ENCODE results near the gene CCND2. TPM values are rescaled to one million over a fixed set of nuclear protein-coding genes. Genes with fewer than 3 reads are reported as not detected.
"Not testable (repeated sequence)": the region's sequence is repeated elsewhere in the genome, so short reads cannot be mapped to it uniquely, and the experiment has no call there.

CCND2 gene
- polyA plus RNA-seq (ENCODE audit: insufficient read depth in 1 of 5, insufficient read length in 5 of 5, low replicate concordance in 1 of 5), result 10 to 100 TPM; 42.2 to 67.8 (median 46.4) TPM
- long read RNA-seq, donor 1, full-length matches to known transcripts, result 10 of 15 reads
- long read RNA-seq, donor 1, partial matches to known transcripts, result 5 of 15 reads
- long read RNA-seq, donor 1, other reads (novel, unspliced or antisense), result 0 of 15 reads
- long read RNA-seq, donor 2, full-length matches to known transcripts, result 6 of 6 reads
- long read RNA-seq, donor 2, partial matches to known transcripts, result 0 of 6 reads
- long read RNA-seq, donor 2, other reads (novel, unspliced or antisense), result 0 of 6 reads
- long read RNA-seq, donor 3, full-length matches to known transcripts, result 7 of 7 reads
- long read RNA-seq, donor 3, partial matches to known transcripts, result 0 of 7 reads
- long read RNA-seq, donor 3, other reads (novel, unspliced or antisense), result 0 of 7 reads
- long read RNA-seq, donor 4, full-length matches to known transcripts, result 3 of 91 reads
- long read RNA-seq, donor 4, partial matches to known transcripts, result 88 of 91 reads
- long read RNA-seq, donor 4, other reads (novel, unspliced or antisense), result 0 of 91 reads
- long read RNA-seq, donor 5, full-length matches to known transcripts, result 5 of 5 reads
- long read RNA-seq, donor 5, partial matches to known transcripts, result 0 of 5 reads
- long read RNA-seq, donor 5, other reads (novel, unspliced or antisense), result 0 of 5 reads
- long read RNA-seq, donor 6, full-length matches to known transcripts, result 4 of 10 reads
- long read RNA-seq, donor 6, partial matches to known transcripts, result 6 of 10 reads
- long read RNA-seq, donor 6, other reads (novel, unspliced or antisense), result 0 of 10 reads
- long read RNA-seq, donor 7, full-length matches to known transcripts, result 7 of 7 reads
- long read RNA-seq, donor 7, partial matches to known transcripts, result 0 of 7 reads
- long read RNA-seq, donor 7, other reads (novel, unspliced or antisense), result 0 of 7 reads
- long read RNA-seq, donor 8, full-length matches to known transcripts, result 4 of 4 reads
- long read RNA-seq, donor 8, partial matches to known transcripts, result 0 of 4 reads
- long read RNA-seq, donor 8, other reads (novel, unspliced or antisense), result 0 of 4 reads

GRCh38 chr12:4273652-4274395 is at the start of gene CCND2:
Gene CCND2, plus strand, starts transcription at chr12:4273762. Its CDS starts 279 bp downstream, at chr12:4274041.
- DNase-seq, result peak; percentile 92 to 94

GRCh38 chr12:4224206-4224889 is 49.2 kb upstream of the CCND2 start:
- DNase-seq, result no peak

DNA sequence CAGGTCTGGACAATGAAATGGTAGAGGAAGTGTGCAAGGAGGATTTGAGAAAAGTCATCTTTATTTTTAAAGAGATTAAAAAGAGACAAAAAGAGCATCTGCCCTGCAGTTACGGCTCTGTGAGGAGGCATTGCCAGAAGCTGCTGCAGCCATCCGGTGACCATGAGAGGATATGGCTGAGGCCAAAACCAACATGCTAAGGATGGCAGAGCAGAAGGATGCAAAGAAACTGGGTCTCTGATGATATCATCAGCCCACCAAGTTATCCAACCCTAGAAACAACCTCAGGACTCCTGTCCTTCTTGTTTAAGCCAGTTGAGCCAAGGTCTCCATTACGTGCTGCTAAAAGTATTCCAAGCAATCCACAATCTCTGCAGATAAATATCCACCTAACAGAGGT is 48.0 kb upstream of the CCND2 start:
- DNase-seq, result no peak

DNA sequence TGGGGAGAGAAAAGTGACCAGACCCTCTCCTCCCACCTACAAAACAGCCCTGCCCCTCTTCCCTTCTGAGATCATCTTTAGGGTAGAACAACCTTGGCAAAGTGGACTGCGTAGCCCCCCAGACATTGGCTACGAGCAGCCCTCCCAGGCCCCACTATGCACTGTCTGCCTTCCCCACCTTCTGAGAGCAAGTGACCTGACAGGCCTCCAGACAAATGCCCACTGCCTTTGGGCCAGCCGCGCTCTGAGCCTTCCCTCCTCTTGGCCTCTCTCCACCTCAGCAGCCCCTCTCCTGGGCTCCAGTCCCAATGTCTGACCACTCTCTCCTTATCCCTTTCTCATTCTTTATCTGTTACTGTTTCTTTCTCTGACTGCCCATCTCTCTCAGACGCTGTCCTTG is 46.5 kb upstream of the CCND2 start:
- DNase-seq, result no peak

- no peak for DNase-seq
Measured at GRCh38 chr12:4228122-4228580, 45.4 kb upstream of the CCND2 start.

- no peak for DNase-seq
Measured at GRCh38 chr12:4230526-4230925, 43.0 kb upstream of the CCND2 start.

DNA sequence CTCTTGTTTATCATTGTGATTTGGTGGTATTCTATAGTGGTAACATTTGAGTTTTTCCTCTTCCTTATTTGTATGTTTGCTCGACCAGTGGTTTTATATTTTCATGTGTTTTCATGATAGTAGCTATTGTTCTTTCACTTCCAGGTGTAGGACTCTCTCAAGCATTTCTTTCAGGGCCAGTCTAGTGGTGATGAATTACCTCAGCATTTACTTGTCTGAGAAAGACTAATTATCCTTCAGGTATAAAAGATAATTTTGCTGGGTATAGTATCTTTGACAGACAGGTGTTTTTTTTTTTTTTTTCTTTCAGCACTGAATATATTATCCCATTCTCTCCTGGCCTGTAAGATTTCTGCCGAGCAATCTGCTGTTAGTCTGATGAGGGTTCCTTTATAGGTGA is 35.0 kb upstream of the CCND2 start:
- no peak for DNase-seq

GRCh38 chr12:4239746-4240145 is 33.8 kb upstream of the CCND2 start:
- no peak for DNase-seq

DNA sequence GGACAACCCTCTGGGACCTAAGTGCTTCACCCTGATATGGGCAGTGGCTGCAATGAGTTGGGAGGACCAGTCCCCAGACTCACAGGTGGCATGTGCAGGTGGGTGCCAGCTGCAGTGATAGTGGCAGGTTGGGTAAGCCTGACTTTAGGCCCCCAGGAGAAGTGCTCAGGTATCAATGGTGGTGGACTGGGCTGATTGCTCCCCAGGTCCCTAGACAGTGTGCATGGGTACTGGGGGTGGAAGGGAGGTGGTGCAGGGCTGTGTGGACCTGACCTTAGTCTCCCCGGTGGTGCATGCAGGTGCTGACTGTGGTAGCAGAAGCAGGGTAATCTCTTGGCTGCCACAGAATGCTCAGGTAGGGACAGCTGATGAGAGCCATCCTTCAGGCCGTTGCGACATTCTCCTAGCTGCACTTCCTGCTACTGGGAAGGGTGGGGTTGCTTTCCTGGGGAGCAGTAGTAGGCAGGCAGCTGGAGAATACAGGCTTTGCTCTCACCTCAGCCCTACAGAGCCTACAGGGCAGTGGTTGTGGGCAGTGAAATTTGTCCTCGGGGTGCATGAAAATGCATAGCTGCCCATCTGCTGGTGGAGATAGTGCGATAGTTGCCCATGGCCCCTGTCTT is 33.3 kb upstream of the CCND2 start:
- DNase-seq, result no peak

DNA sequence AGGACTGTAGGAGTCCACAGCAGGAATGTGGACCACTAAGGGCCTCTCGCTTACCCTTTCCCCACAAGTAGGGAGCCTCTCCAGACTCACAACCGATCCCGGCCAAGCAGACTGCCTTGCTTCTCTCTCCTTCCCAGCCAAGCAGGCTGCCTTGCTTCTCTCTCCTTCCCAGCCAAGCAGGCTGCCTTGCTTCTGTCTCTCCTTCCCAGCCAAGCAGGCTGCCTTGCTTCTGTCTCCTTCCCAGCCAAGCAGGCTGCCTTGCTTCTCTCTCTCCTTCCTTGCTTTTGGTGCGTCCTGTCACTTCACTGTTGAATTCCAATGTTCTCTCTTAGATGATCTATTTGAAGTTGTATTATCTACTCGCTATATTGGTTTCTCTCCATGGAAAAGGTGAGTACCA is 32.6 kb upstream of the CCND2 start:
- DNase-seq, result no peak

DNA sequence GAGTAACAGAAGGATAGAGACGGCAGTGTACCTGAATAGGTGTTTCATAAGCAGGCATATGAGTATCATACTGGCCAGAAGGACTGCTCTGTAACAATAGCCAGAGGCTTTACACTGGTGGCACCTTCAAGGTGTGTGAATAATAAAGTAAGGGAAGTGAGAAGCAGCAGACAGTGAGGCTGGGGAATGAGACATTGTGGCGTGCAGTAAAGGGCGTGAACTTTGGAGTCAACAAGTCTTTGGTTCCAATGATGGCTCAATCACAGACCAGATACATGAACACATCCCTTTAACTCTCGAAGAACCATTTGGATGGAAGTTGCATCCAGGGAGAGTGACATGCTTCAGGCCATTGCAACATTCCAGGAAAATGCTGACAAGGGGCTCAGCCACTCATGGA is 32.0 kb upstream of the CCND2 start:
- no peak for DNase-seq

DNA sequence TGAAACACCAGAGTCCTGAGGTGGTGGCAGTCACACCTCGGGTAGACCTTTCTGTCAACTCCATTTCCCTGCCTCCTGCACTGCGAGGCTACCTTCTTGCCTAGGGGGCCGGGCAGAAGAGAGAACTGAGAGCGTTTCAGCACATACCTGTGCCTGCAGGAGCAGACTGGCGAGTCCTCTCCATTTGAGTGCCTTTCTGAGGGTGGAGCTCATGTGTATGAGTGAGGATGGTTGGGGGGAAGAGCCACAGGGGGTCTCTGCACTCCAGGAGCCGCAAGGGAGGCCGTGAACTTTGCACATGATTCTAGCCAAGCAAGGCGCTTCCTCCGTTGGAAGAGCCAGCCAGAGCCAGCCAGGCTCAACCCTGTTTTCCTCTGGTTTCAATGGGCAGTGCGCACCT is 31.0 kb upstream of the CCND2 start:
- DNase-seq, result no peak

- no peak for DNase-seq
Measured at GRCh38 chr12:4243091-4243490, 30.5 kb upstream of the CCND2 start.

DNA sequence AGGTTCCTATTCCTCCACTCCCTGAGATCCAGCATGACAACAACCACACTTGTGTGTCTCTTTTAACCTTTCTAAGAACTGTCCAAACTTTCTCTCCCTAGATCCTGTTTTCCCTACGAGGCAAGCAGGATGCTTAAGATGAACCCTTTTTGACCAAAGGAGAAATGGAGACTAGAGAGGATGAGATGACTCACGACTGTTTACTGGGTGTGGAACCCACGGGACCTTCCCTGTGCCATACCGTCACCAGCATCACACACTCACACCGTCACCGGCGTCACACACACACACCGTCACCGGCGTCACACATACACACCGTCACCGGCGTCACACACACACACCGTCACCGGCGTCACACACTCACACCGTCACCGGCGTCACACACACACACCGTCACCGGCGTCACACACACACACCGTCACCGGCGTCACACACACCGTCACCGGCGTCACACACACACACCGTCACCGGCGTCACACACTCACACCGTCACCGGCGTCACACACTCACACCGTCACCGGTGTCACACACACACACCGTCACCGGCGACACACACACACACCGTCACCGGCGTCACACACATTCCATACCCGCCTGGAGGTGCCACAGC is 30.0 kb upstream of the CCND2 start:
- DNase-seq, result not testable (repeated sequence)

DNA sequence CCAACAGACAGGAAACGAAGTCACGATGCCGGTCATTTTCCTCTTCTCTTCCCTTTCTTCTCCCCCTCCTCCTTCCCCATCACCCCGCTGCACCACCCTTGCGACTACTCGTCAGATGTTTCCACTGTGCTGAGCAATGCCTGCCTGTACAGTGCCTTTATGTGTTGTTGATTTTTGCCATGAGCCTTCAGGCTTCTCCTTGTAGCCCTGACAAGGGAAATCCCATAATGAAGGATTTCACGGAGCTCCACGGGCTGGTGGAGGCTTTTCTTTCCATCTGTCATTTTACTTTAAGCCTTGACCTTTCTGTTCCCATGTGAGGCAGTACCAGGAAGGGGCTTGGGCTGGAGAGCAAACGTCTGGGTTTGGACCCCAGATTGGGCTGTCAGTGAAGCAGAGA is 28.7 kb upstream of the CCND2 start:
- DNase-seq, result no peak

- no peak for DNase-seq
Measured at GRCh38 chr12:4245446-4245845, 28.1 kb upstream of the CCND2 start.

DNA sequence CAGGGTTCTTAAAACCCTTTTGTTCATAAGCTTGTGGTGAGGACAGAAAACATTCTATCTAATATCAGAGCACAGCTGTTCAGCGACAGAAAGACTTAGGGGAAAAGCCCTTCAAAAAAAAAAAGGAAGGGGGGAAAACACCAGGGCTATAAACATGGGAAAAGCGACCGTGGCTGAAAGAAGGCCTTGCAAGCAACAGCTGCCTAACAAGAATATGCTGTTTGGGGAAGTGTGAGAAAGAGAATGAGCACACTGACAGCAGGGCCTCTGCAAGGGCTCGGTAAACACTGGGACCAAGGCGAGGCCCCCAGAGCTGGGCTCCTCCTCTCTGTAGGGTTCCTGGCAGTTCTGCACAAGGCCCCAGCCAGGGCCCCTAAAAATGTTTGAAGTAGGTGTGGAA is 27.4 kb upstream of the CCND2 start:
- peak in 1 of 2 donors; percentile 21 for DNase-seq

DNA sequence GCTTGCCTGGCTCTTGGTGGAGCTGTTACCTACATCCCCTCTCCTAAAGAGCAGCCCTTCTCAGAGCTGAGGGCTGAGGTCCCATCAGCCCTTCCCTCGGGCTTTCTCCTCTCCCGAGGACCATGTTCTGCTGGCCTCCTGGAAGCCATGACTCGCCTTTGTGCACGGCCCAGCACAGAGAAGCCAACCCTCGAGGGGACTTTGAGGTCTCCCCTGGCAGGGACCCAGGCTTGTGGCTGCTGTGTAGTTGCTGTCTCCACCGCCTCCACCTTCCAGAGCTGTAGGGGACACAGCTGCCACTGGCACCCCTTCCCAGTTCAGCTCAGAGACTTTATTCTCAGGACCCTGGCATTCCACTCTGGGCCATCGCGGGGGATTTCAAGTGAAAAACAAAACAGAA is 22.9 kb upstream of the CCND2 start:
- DNase-seq, result no peak

- DNase-seq, result no peak
Measured at GRCh38 chr12:4251216-4251891, 22.2 kb upstream of the CCND2 start.
